G401 (cell line): ENCODE results near the gene KREMEN2. TPM values are rescaled to one million over a fixed set of nuclear protein-coding genes. Genes with fewer than 3 reads are reported as not detected.
A peak's percentile ranks its signal among the peaks of the same experiment; 100 is the strongest.

Experiments used
- DNase-seq: peaks from one replicate; pipeline ENCODE4 v3.0.0-alpha.2; 2015; ENCODE audit warnings: low spot score
- in situ Hi-C: cut with HindIII; loops from 2 replicates; pipeline ENCODE4 v1.10.0; 2016; ENCODE audit warnings: low sequenced_read_pairs, mixed read lengths
- total RNA-seq: library from RNA; depleted of rRNA; stranded (reverse); fragments of >200 nt; shearing (Covaris generic); gene quantifications from 2 replicates; pipeline ENCODE4 v1.2.3, GENCODE V29; 2014

KREMEN2 gene
- total RNA-seq, 1 experiment from 2014 or later = 64.8 TPM

DNA sequence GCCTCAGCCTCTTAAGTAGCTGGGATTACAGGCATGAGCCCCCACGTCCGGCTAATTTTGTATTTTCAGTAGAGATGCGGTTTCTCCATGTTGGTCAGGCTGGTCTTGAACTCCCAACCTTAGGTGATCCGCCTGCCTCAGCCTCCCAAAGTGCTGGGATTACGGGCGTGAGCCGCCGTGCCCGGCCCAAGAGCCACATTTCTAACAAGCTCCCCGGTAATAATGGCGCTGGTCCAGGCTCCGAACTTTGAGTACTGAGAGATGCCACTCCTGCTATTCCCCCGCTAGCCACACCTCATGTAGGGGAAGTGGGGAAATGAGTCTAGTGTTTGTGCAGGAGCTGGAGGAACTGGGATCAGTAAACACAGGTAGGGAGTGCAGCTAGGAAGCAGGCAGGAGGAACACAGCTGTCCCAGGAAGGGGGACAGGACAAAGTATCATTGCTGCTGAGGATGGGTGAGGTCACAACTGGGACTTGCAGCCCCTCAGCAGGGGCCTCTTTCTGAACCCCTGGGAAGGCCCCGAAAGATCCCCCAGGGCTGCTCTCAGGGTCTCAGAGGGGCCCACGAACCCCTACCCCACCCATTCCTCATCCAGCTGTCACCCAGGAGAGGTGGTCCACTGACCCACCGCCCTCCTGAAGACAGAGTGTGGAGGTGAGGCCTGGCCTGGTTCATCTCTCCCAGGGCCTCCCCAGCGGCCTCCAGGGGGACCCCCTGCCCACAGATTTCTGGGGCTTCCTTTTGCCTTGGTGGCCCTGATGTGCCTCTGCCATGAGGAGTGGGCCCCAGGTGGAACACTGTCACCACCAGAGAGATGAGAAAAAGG, 3.7 kb upstream of the KREMEN2 start:
- in situ Hi-C loops = no loop called here
- DNase-seq = no peak

DNA sequence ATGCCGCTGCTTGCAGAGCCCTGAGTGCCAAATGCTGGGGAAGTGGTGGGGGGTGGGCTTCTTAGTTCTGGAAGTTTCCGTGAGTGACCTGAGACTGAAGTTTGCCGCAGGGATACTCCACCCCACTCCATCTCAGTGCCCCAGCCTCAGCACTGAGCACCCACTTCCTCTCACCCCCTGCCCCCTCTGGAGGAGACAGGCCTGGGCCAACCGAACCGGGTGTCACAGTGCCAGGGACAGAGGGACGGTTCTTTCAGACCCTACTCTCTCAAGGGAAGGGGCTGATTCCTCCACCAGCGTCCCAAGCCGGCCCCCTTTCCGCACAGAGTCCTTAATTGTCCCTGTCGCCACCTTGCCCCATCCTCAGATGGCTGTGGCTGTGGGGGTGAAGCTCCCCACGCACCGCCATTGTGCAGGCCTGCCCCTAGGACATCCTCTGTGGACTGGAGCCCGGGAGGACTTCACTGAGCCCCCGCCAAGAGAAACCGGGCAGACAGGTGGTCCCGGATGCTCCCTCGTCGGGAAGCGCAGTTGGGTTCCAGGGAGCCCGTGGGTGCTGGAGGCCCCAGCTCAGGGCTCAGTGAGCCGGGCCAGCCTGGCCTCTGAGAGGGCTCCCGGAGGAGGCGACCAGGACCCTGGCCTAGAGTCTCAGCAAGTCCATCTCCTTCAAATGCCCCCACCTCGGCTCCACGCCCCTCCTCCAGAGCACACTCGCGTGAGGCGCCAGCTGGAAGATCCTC, 1.6 kb upstream of the KREMEN2 start:
- DNase-seq = no peak
- in situ Hi-C loops = no loop called here

DNA sequence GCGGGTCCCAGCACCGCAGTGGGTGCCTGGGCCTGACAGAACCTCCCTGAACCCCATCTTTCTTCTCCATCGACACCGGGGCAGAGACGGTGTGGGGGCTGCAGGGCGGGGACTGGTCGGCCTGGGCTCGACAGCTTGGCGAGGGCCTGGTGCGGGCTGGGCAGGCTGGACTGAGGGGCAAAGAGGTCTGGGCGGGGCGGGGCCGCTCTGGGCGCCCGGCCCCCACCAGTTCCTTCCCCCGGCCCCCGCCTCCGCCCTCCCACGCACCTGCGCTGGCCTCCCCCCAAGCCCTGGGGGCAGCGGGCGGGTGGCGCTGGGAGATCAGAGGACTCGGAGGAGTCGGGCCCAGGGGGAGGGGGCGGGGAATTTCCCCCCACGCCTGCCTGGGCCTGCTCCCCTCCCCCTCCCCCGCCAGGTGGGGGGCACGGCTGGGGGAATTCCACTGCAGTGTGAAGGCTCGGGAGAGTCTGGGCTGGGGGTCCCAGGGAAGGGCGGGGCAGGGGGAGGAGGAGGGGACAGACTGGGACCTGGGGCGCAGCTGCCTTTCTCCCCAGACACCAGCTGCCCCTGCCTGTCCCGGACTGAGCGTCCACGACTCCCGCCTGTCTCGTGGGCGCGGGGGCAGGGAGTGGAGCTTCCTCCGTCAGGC, 877 bp upstream of the KREMEN2 start:
- in situ Hi-C loops = no loop called here
- no peak for DNase-seq

DNA sequence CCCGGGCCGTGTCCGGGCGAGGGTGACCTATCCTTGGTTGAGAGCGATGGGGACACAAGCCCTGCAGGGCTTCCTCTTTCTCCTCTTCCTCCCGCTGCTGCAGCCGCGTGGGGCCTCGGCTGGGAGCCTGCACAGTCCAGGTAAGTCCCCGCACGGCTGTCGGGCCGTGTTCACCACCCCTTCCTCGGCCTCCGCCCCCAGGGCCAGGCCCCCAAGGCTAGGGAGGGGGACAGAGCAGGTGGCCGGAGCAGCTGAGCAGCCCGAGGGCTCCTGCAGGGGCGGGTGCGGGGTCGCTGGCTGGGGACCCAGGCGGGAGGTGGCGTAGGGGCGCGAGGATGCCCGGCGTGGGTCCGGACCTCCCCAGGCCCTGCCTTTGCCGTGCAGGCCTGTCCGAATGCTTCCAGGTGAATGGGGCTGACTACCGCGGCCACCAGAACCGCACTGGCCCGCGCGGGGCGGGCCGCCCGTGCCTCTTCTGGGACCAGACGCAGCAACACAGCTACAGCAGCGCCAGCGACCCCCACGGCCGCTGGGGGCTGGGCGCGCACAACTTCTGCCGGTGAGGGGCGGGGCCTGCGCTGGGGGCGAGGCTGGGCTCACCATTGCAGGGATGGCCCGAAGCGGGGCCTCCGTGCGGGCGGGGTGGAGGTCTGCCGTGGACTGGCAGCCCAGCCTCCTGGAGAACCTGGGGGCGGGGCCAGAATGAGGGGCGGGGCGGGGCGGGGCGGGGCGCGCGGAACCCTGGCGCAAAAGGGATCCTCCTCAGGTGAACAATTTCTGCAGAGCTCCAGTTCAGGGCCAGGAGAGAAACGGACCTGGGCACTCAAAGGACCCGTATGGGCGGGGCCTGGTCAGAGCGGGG, 631 bp downstream of the KREMEN2 start:
- DNase-seq = peak; percentile 47
- in situ Hi-C loops = no loop called here

DNA sequence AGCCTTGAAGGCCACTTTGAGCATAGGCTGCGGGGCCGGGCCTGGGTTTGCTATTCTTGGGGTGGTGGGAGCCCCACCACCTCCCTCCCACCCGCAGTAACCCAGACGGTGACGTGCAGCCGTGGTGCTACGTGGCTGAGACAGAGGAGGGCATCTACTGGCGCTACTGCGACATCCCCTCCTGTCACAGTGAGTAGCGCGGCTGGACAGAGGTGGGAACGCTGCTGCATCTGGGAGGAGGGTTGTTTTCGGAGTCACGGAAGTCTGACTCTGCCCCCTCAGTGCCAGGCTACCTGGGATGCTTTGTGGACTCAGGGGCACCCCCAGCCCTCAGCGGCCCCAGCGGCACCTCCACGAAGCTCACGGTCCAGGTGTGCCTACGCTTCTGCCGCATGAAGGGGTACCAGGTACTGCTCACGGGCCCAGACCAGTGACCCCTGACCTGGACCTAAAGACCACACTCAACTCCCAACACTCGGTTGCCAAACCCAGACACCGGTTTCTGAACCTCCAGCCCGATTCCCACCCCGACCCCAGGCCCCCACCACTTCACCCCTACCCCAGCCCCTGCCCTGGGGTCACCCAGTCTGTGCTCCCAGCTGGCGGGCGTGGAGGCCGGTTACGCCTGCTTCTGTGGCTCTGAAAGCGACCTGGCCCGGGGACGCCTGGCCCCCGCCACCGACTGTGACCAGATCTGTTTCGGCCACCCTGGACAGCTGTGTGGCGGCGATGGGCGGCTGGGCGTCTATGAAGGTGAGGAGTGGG, 2.1 kb downstream of the KREMEN2 start:
- no peak for DNase-seq
- in situ Hi-C loops = no loop called here

DNA sequence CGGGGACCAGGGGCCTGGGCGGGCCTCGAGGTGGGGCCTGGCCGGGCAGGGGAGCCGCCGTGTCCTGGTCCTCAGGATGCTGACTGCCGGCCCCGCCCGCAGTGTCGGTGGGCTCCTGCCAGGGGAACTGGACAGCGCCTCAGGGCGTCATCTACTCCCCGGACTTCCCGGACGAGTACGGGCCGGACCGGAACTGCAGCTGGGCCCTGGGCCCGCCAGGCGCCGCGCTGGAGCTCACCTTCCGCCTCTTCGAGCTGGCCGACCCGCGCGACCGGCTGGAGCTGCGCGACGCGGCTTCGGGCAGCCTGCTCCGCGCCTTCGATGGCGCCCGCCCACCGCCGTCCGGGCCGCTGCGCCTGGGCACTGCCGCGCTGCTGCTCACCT, 2.7 kb downstream of the KREMEN2 start:
- in situ Hi-C loops = no loop called here
- DNase-seq = no peak

DNA sequence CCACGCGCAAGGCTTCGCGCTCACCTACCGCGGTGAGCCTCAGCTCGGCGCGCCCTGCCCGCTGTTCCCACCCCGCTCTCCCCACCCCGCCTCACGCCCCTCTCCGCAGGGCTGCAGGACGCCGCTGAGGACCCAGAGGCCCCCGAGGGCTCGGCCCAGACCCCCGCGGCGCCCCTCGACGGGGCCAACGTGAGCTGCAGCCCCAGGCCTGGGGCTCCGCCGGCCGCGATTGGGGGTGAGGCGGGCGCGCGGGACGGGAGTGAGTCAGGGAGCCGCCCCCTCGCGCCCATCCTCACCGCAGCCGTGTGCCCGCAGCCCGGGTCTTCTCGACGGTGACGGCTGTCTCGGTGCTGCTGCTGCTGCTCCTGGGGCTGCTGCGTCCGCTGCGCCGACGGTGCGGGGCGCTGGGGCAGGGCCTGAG, 3.1 kb downstream of the KREMEN2 start:
- in situ Hi-C loops = no loop called here

DNA sequence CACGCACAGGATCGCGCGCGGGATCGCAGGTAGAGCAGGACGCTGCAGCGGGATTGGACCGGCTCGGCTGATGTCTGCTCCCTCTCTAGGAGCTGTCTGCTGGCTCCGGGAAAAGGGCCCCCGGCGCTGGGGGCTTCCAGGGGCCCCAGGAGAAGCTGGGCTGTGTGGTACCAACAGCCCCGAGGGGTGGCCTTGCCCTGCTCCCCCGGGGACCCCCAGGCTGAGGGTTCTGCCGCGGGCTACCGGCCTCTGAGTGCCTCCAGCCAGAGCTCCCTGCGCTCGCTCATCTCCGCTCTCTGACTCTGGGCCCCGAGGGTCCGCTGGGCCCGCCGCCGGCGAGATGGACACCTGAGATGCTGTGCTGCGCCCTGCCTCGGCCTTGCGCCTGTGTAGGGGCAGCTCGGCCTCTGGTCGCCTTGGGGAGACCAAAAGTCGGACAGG, 3.7 kb downstream of the KREMEN2 start:
- in situ Hi-C loops = no loop called here
- no peak for DNase-seq

More for the DNA sequence above, 3.1 kb downstream of the KREMEN2 start:
- no peak for DNase-seq

DNA sequence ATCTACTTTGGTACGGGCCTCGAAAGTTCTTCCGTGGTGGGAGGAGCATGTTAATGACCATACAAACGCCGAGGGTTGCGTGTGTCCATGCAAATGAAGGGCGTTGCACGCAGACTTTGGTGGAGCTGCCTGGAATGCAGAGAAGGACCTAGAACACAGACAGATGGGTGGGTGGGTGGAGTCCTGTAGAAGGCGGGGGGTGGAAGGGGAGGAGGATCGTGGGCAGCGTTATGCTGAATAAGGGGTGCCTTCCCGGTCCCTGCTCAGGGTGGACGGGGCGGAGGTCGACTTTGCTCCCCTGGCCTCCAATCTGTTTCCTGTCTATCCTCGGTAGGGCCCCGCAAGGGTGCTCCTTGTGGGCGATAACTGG, 4.3 kb downstream of the KREMEN2 start:
- no peak for DNase-seq
- in situ Hi-C loops = no loop called here

DNA sequence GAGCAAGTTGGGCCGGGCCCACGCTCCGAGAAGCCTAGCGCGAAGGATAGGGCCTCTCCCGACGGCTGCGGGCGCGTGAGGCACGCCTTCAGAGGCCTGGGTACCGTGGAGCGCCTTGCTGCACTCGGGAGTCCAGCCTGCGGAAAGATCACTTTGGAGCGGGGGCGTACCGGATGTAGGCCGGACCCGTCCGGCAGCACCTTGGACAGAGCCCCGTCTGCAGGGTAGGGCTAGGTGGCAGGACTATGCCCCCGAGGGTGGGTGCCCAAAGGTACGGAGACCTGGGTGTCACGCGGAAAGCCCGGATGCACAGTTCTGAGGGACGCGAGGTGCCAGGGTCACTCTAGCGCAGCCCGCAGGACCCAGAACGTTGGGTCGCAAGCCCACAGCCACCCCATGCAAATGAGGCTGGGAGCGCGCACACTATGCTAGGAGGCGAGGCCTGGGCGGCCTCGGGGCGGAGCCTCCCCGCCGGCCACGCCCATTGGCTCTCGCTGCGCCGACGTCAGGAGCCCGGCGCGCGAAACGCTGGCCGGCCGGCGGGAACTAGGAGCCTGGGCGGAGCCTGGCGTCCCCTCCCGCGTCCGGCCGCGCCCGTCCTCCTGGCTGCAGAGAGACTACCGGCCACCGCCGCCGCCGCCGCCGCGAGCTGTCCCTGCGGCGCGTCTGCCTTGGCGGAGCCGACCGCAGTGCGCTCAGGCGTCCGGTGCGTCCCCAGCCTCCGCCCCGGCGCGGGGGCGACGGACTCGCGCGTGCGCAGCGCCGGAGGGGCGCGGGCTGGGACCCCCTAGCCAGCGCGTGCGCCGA, 4.9 kb downstream of the KREMEN2 start, which contains the start of gene PAQR4:
Gene PAQR4, plus strand, starts transcription at position 611 of the 807 bp plus-strand sequence. CDS start 327 bp downstream, outside the sequence.
- in situ Hi-C loops = no loop called here
- peak; percentile 87 for DNase-seq

DNA sequence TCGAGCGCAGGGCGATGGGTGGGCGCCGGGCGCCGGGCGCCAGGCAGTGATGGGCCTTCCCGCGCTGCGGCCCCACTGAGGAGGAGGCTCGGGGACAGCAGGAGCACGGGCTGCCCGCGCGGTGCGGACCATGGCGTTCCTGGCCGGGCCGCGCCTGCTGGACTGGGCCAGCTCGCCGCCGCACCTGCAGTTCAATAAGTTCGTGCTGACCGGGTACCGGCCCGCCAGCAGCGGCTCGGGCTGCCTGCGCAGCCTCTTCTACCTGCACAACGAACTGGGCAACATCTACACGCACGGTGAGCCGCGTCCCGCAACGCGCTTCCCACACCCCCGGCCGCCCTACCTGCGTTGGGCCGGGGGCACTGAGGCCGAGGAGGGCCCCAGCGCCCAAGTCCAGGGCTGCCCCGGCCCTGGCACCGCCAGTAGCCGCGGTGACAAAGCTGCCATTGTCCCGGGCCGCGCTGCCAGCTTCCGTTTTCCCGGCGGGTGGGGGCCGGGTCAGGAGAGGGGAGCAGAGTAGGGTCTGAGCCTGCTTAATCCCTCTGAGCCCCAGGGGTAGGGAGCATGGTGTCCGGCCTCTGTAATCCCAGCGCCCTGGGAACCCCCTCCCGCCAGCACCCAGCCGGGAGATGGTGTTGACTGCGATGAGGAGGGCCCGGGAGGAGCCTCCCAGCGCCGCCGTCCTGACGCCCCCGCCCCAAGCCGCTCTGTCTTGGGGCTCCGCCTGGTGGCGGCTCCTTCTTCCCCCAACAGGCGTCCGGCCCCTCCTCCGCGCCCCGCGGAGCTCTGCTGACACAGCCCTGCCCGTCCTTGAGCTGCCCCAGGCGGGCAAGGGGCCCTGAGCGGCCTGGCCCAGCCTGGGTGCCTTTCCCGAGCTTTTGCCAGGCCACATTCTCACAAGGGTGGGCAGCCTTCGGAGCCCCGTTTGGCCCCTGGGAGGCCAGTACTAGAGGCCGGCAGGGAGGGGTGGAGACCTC, 5.8 kb downstream of the KREMEN2 start:
- in situ Hi-C loops = no loop called here
- no peak for DNase-seq

DNA sequence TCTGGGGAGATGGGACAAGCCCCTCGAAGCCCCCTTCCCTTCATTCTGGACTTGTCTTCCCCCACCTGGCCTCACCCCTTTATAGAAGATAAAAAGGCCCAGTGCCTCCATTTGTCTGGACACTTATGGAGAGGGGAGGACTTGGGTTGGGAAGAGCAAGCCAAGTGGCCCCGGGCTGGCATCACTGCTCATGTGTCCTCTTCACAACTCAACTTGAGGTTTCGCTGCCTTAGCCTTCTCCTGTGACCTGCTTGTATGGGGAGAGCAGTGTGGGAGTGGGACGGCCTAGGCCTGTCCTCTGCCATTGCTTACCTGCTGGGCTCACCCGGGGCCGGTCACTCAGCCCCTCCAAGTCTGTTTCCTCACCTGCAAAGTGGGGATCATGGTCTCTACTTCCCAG, 6.5 kb downstream of the KREMEN2 start:
- no peak for DNase-seq
- in situ Hi-C loops = no loop called here

DNA sequence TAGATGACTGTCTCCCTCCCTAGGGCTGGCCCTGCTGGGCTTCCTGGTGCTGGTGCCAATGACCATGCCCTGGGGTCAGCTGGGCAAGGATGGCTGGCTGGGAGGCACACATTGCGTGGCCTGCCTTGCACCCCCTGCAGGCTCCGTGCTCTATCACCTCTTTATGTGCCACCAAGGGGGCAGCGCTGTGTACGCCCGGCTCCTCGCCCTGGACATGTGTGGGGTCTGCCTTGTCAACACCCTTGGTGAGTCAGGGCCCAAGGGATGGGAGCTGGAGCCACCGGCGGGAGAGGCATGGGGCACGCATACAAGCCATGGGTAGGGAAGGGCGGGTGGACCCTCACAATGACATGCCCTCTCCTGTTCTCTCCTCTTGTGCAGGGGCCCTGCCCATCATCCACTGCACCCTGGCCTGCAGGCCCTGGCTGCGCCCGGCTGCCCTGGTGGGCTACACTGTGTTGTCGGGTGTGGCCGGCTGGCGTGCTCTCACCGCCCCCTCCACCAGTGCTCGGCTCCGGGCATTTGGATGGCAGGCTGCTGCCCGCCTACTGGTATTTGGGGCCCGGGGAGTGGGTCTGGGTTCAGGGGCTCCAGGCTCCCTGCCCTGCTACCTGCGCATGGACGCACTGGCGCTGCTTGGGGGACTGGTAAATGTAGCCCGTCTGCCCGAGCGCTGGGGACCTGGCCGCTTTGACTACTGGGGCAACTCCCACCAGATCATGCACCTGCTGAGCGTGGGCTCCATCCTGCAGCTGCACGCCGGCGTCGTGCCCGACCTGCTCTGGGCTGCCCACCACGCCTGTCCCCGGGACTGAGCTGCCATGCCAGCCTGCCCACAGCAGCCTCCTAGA, 7.3 kb downstream of the KREMEN2 start:
- in situ Hi-C loops = no loop called here

DNA sequence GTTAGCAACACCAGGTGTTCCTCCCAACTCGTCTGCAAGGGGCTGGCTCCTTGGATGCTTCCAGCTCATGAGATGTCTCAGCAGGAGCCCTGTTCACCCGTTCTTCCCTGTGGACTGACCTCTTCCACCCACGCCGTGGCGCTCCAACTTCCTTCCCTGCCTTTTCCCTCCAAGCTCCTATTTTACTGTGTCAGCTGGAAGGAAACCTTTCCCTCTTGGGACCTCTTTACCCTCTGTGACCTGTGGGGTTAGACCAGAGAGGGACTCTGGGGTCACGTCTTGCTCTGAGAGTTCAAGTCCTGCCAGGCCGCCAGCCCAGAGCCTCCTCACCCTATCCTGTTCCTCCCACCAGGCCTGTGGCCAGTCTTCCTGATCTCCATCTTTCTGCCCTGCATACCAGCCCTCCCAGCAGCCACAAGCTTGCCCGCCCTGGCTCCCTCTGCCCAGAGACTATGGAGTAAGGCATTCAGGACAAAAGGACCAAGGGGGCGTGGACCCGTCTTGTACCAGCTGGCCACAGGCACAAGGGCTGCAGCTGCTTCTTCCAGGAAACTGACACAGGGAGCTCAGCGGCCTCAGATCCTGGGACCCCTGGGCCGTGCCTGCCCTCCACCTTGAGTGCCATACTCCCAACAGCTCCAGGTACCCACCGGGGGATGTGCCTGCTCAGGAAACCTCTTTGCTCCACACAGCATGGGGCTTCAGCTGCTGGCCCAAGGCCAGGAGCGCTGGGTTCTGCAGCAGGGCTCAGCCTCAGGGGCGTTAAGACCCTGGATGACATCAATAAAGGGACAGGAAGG, 8.1 kb downstream of the KREMEN2 start:
- in situ Hi-C loops = no loop called here
- DNase-seq = no peak

More for the DNA sequence above, 7.3 kb downstream of the KREMEN2 start:
- DNase-seq = no peak

DNA sequence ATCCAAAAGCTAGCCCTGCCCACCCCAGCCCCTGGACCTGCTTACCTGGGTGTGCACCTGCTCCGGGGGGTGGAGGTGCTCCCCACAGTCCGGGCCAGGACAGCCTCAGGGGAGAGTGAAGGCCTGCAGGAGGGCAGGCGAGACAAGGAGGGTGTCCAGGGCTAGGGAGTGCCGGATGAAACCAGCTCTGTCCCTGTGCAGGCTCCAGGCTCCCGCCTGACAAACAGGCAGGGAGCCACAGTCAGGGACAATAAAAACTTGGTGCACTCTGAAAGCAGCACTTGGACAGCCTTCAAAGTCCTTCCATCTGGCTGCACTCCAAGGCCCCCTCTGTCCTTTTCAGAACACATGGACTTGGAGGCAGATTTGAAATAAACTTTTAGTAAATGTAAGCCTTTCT, 9.0 kb downstream of the KREMEN2 start:
- in situ Hi-C loops = no loop called here

More for the DNA sequence above, 9.0 kb downstream of the KREMEN2 start:
- peak; percentile 25 for DNase-seq
